H9 (cell line): ENCODE results near the gene CLPSL2. TPM values are rescaled to one million over a fixed set of nuclear protein-coding genes. Genes with fewer than 3 reads are reported as not detected.

ENCODE experiments used
- DNase-seq: peaks from one replicate; pipeline ENCODE4 v3.0.0-alpha.2; 2017
- H2AFZ ChIP-seq: one replicate; pipeline ENCODE4 v1.6.1; 2013; ENCODE audit warnings: mild to moderate bottlenecking, low read length, control low read depth, moderate library complexity
- H2AK5ac ChIP-seq: 2 replicates; pipeline ENCODE4 v1.6.1; 2013; ENCODE audit warnings: low read length, control low read depth, mixed read lengths; ENCODE audit not compliant: insufficient read length
- H2BK120ac ChIP-seq: one replicate; pipeline ENCODE4 v1.6.1; 2013; ENCODE audit warnings: low read depth, mild to moderate bottlenecking, low read length, control low read depth, inconsistent platforms; ENCODE audit not compliant: poor library complexity, severe bottlenecking
- H2BK12ac ChIP-seq: 2 replicates; pipeline ENCODE4 v1.6.1; 2013; ENCODE audit warnings: low read length, control low read depth, mixed read lengths, low read depth; ENCODE audit not compliant: insufficient read length
- H2BK15ac ChIP-seq: 2 replicates; pipeline ENCODE4 v1.6.1; 2013; ENCODE audit warnings: low read depth, low read length, control low read depth
- H2BK20ac ChIP-seq: one replicate; pipeline ENCODE4 v1.6.1; 2013; ENCODE audit warnings: low read depth, mild to moderate bottlenecking, low read length, control low read depth, inconsistent platforms; ENCODE audit not compliant: poor library complexity, severe bottlenecking
- H2BK5ac ChIP-seq: 2 replicates; pipeline ENCODE4 v1.6.1; 2013; ENCODE audit warnings: low read length, control low read depth, mixed read lengths; ENCODE audit not compliant: insufficient read length
- H3K14ac ChIP-seq: 2 replicates; pipeline ENCODE4 v1.6.1; 2013; ENCODE audit warnings: low read length, control low read depth; ENCODE audit not compliant: insufficient read depth
- H3K18ac ChIP-seq: 2 replicates; pipeline ENCODE4 v1.6.1; 2013; ENCODE audit warnings: low read depth, mild to moderate bottlenecking, mixed read lengths, low read length, control low read depth; ENCODE audit not compliant: insufficient read length
- H3K23ac ChIP-seq: 2 replicates; pipeline ENCODE4 v1.6.1; 2013; ENCODE audit warnings: low read length, control low read depth, mixed read lengths, low read depth; ENCODE audit not compliant: insufficient read length
- H3K23me2 ChIP-seq: 2 replicates; pipeline ENCODE4 v1.6.1; 2013; ENCODE audit warnings: low read depth, mild to moderate bottlenecking, mixed read lengths, low read length, control low read depth; ENCODE audit not compliant: insufficient read length, poor library complexity, severe bottlenecking
- H3K27ac ChIP-seq: 2 replicates; pipeline ENCODE4 v1.5.1; 2013; ENCODE audit warnings: low read length, control low read depth, mixed read lengths, low read depth; ENCODE audit not compliant: insufficient read length
- H3K27me3 ChIP-seq: 2 replicates; pipeline ENCODE4 v1.6.1; 2013; ENCODE audit warnings: low read length, control low read depth, inconsistent platforms; ENCODE audit not compliant: insufficient read depth
- H3K4ac ChIP-seq: 2 replicates; pipeline ENCODE4 v1.6.1; 2013; ENCODE audit warnings: low read depth, mild to moderate bottlenecking, control low read depth, inconsistent platforms, low read length, moderate library complexity
- H3K4me1 ChIP-seq: 2 replicates; pipeline ENCODE4 v1.6.1; 2013; ENCODE audit warnings: low read length, control low read depth, inconsistent platforms; ENCODE audit not compliant: insufficient read depth
- H3K4me2 ChIP-seq: 2 replicates; pipeline ENCODE4 v1.6.1; 2013; ENCODE audit warnings: low read length, control low read depth, mixed read lengths; ENCODE audit not compliant: insufficient read length, insufficient read depth
- H3K56ac ChIP-seq: 2 replicates; pipeline ENCODE4 v1.6.1; 2013; ENCODE audit warnings: low read depth, mild to moderate bottlenecking, mixed read lengths, low read length, control low read depth; ENCODE audit not compliant: insufficient read length
- H3K79me1 ChIP-seq: 2 replicates; pipeline ENCODE4 v1.6.1; 2013; ENCODE audit warnings: low read depth, mild to moderate bottlenecking, moderate library complexity, low read length, control low read depth, inconsistent platforms; ENCODE audit not compliant: insufficient read depth, poor library complexity, severe bottlenecking
- H3K79me2 ChIP-seq: 2 replicates; pipeline ENCODE4 v1.6.1; 2013; ENCODE audit warnings: low read length, control low read depth, inconsistent platforms; ENCODE audit not compliant: insufficient read depth
- H3K9ac ChIP-seq: 2 replicates; pipeline ENCODE4 v1.6.1; 2013; ENCODE audit warnings: low read length, control low read depth, mixed read lengths; ENCODE audit not compliant: insufficient read length; ENCODE audit errors: extremely low read depth
- H3K9me3 ChIP-seq: one replicate; pipeline ENCODE4 v1.6.1; 2013; ENCODE audit warnings: low read depth, low read length, inconsistent platforms; ENCODE audit not compliant: control insufficient read depth
- H3T11ph ChIP-seq: one replicate; pipeline ENCODE4 v1.6.1; 2013; ENCODE audit warnings: mild to moderate bottlenecking, low read length, control low read depth, inconsistent platforms
- H4K20me1 ChIP-seq: one replicate; pipeline ENCODE4 v1.6.1; 2013; ENCODE audit not compliant: control insufficient read depth, insufficient read length, insufficient read depth
- H4K5ac ChIP-seq: 2 replicates; pipeline ENCODE4 v1.6.1; 2013; ENCODE audit warnings: low read depth, mild to moderate bottlenecking, mixed read lengths, low read length, control low read depth; ENCODE audit not compliant: insufficient read length
- H4K8ac ChIP-seq: replicated peaks from 2 replicates; pipeline ENCODE4 v1.6.1; 2013; ENCODE audit warnings: low read length, control low read depth, mixed read lengths, low read depth; ENCODE audit not compliant: insufficient read length
- H4K91ac ChIP-seq: 2 replicates; pipeline ENCODE4 v1.6.1; 2013; ENCODE audit warnings: low read depth, mild to moderate bottlenecking, moderate library complexity, mixed read lengths, low read length, control low read depth; ENCODE audit not compliant: insufficient read length
- H3K27ac Mint-ChIP-seq, 3 experiments: 2 replicates in 2 of 3; 3 replicates in 1 of 3; pipeline ENCODE4 v1.8.0; 2020 to 2021; ENCODE audit warnings: mixed read lengths in 3 of 3, mild to moderate bottlenecking in 1 of 3, moderate library complexity in 1 of 3
- H3K27me3 Mint-ChIP-seq: 2 replicates; pipeline ENCODE4 v1.8.0; 2021; ENCODE audit warnings: low read depth, mild to moderate bottlenecking, moderate library complexity, mixed read lengths
- H3K36me3 Mint-ChIP-seq, 3 experiments: 2 replicates in 2 of 3; 3 replicates in 1 of 3; pipeline ENCODE4 v1.8.0; 2020 to 2021; ENCODE audit warnings: low read depth in 3 of 3, mixed read lengths in 3 of 3; ENCODE audit not compliant: insufficient read depth in 1 of 3
- H3K4me1 Mint-ChIP-seq, 2 experiments: 2 replicates each; pipeline ENCODE4 v1.8.0; 2020; ENCODE audit warnings: mixed read lengths in 2 of 2
- H3K4me3 Mint-ChIP-seq, 2 experiments: 2 replicates in 1 of 2; 3 replicates in 1 of 2; pipeline ENCODE4 v1.8.0; 2020 to 2021; ENCODE audit warnings: mild to moderate bottlenecking in 2 of 2, mixed read lengths in 2 of 2, moderate library complexity in 1 of 2
- H3K9me3 Mint-ChIP-seq, 2 experiments: 2 replicates in 1 of 2; 3 replicates in 1 of 2; pipeline ENCODE4 v1.8.0; 2020; ENCODE audit warnings: mild to moderate bottlenecking in 2 of 2, mixed read lengths in 2 of 2, moderate library complexity in 1 of 2
- CTCF ChIP-seq: fragments of 200-600 bp; sonication (generic); conservative IDR thresholded peaks from 3 replicates; pipeline ENCODE4 v1.8.0; 2021; ENCODE audit warnings: antibody characterized with exemption, mild to moderate bottlenecking
- WGBS: extraction: QIAGEN DNeasy Blood & Tissue Kit; methylation state at CpG from one replicate; pipeline ENCODE4 v1.1.7; 2013; ENCODE audit warnings: missing lambda C conversion rate, low lambda C conversion rate, mixed read lengths; ENCODE audit not compliant: insufficient read length; ENCODE audit errors: extremely low coverage; 5-methylcytosine and 5-hydroxymethylcytosine counted together
- total RNA-seq: library from RNA; stranded (reverse); gene quantifications from 2 replicates; pipeline ENCODE4 v1.2.1, GENCODE V29; 2021

The CLPSL2 gene
- total RNA-seq, 1 experiment from 2014 or later, result 4.4 TPM

- no peak overlapping the region for H2BK20ac ChIP-seq
- H3K4me1 Mint-ChIP-seq, result peaks cover 3 to 5% of the 10 kb centered on the region in 2 experiments; a peak in 3 of 4 replicates
Observed at GRCh38 chr6:35823601-35824000, 47.2 kb downstream of the CLPSL2 start.

More at GRCh38 chr6:35823601-35824000, 47.2 kb downstream of the CLPSL2 start:
- Histone ChIP-seq H3T11ph (no peak overlapping the region), H3K4ac (no peak overlapping the region), H4K5ac (no peak overlapping the region), H4K91ac (no peak overlapping the region), H2AFZ (no peak overlapping the region), H3K4me2 (no peak overlapping the region), H2BK15ac (no peak overlapping the region), H3K23ac (no peak overlapping the region), H3K56ac (no peak overlapping the region), H2BK12ac (no peak overlapping the region), H3K4me1 (no peaks in the 10 kb centered on the region; the same call in 1 of the 2 replicates), H3K27me3 (no peaks in the 10 kb centered on the region), H4K8ac (no peak overlapping the region), H3K79me2 (no peaks in the 10 kb centered on the region), H3K14ac (no peak overlapping the region), H3K23me2 (no peaks in the 10 kb centered on the region), H2AK5ac (no peak overlapping the region), H3K9ac (no peak overlapping the region), H3K9me3 (no peaks in the 10 kb centered on the region), H2BK120ac (no peak overlapping the region), H2BK5ac (no peak overlapping the region), H3K79me1 (no peaks in the 10 kb centered on the region), H3K27ac (no peak overlapping the region), H3K18ac (no peak overlapping the region), H4K20me1 (no peaks in the 10 kb centered on the region)
- DNase-seq, result no peak
- Mint-ChIP-seq H3K9me3 (no peaks in the 10 kb centered on the region; a peak in 1 of 5 replicates), H3K36me3 (no peaks in the 10 kb centered on the region), H3K4me3 (no peak overlapping the region), H3K27me3 (no peaks in the 10 kb centered on the region), H3K27ac (peak overlapping the region in 1 of 3 experiments; percentile 5; a peak in 1 of 7 replicates)
- WGBS, result no CpG with 5 or more reads among the region's 2 CpGs
- TF ChIP-seq CTCF, result no peak
